GF-D8 (cell line): Measurements from ENCODE around the gene JSRP1.

Source experiments
- DNase-seq: peaks from one replicate; lab custom pipeline; 2025; lab: John Stamatoyannopoulos, UW

Gene JSRP1, protein sequence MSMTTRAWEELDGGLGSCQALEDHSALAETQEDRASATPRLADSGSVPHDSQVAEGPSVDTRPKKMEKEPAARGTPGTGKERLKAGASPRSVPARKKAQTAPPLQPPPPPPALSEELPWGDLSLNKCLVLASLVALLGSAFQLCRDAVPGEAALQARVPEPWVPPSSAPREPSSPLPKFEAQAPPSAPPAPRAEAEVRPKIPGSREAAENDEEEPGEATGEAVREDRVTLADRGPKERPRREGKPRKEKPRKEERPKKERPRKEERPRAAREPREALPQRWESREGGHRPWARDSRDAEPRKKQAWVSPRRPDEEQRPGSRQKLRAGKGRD

DNA sequence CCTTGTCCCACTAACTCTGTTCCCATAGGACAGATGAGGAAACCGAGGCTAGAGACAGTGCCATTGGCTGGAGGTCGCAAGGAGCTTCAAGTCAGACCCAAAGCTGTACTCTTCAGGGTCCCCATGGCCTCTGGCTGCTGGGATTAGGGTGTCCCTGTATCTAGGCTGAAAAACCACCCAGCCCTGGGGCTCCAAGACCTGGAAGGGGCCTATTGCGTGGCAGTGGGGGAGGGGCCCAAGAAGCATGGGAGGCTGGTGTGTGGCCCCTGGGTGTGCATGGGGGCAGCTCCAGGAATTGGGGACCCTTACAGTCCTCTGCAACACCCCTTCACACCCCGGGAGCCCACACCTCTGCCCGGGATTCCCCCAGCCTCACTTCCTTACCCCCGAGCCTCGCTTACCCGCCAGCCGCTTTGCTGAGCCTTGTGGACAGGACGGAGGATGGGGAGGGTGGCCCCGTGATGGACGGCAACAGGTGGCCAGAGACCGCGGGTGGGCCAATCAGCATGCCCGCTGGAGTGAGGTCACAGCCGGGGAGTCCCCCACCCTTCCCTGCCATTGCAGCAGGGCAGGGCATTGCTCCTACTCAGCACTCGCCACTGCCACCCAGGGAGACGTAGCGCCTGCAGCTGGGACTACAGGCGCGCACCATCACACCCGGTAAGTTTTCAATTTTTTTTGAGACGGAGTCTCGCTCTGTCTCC is at the start of gene JSRP1:
Gene JSRP1, minus strand, starts transcription at position 436 of the 704 bp plus-strand sequence. CDS start 1,103 bp downstream, outside the sequence.
- DNase-seq: no peak

DNA sequence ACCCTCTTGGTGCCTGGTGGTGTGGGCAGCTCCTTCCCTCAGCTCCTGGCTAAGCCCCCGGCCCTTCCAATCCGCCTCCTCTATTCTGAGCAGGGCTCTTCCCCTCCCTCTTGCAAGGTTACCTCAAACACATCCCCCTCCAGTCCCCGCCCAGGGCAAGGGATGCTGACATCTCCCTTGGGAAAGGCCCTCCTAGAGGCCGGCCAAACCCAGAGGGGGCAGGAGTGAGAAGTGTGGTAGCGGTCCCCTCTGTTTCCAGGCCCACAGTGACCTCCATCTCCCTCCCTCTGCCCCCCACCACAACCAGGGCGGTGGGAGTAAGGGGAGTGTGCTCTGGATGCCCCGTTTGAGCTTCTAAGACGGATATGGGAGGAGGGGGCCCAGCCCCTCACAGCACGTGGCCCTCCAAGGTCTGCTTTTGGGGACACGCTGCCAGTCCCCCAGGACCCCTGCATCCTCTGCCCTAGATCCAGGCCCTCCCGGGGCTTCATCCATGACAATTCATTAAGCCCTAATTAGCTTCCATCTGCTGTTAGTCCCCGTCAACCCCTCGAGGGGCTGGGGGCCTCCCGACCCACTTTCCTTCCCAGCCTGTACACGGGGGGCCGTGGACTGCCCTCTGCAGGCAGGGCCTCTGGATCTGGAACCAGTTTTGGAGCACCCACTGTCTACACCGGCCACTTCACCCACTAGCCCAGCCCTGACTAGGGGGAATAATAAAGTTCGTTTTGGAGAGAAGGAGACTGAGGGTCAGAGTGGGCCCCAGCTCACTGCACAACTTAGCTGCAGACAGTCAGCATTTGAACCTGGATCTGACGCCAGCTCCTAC is 49.4 kb upstream of the JSRP1 start:
- DNase-seq: no peak

DNA sequence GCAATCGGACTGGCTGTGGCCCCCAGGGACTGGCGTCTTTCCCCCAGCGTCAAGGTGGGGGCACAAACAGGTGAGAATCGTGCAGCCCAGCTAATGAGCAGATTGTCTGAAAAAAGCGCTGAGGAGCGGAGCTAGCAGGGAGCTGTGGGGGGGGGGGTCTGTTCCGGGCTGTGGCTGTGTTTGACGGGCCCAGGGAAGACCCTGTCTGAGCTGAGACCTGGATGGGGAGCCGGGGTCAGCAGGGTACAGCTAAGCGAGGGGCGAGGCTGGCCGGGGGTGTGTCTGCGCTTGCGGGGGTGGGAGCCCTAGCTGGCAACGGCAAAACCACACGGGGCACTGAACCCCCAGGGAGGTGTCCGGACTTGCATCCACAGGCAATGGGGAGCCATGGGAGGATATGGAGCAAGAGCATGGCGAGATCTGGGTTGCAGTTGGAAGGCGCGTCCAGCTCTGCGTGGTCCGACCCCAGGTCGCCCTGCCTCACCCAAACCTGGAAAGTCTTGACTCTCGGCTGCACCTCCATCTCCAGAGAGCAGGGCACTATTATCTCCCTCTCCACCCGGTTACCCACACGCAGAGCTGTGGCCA is 47.1 kb upstream of the JSRP1 start:
- no peak for DNase-seq

DNA sequence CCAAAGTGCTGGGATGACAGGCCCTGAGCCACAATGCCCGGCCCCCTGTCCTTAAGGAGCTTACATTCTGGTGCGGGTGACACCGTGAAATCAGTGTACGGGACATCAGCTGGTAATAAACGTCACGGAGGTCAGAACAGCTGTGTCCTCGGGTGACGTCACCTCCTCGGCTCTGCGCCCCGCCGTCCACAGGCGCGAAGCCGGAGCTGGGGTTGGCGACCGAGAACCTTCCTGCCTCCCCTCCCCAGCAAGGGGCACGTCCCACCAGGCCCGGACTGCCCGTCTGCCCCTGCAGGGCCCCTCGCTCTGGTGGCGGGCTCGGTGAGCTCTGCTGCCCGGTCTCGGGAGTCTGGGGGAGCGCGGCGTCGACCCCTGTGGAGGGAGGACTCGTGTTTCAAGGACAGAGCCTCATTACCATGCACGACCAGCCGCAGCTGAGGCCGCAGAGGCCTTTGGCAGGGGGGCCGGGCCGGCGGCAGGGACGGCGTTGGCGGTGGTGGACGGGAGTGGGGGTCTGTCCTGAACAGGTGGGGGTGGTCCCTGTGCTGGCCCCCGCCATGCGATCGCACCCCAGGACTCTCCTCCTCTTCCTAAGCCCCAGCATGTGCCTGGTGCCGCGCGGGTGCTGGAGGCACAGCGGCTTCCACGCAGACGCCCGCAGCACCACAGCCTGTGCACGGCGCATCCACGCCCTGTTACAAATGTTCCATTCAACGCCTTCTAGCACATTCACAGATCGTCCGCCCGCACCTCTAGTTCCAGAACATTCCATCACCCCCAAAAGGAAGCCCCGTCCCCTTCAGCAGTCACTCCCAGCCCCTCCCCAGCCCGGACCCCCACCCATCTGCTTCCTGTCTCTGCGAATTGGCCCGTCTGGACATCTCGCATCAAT is 46.3 kb upstream of the JSRP1 start:
- no peak for DNase-seq

DNA sequence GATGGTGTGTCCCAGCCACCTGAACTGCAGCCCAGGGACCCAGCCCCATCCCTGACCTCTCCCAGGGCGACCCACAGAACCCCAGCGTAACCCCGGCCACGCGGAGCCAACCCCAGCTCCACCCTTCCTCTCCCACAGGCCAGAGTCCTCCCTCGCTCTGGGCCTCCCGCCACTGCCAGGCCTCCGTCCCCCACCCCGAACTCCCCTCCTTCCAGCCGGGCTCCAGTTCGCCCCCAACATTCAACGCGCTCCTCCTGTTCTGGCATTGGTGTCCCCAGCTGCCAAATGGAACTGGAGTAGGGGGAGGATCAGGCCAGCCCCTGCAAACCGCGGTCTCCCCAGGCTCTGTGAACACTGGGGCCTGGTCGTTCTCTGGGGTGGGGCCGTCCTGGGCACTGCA is 44.3 kb upstream of the JSRP1 start:
- DNase-seq: no peak

DNA sequence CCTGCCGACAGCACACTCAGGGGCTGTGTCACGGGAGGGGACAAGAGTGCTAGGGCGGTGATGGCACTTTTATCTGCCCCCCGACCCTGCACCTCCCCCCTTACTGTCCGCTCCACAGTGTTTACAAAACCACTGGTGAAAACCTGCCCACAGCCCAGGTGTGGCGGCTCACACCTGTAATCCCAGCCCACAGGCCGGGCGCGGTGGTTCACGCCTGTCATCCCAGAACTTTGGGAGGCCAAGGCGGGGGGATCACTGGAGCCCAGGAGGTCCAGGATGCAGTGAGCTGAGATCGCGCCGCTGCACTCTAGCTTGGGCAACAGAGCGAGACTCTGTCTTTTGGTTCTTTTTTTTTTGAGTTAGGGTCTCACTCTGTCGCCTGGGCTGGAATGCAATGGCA is 39.9 kb upstream of the JSRP1 start:
- no peak for DNase-seq

DNA sequence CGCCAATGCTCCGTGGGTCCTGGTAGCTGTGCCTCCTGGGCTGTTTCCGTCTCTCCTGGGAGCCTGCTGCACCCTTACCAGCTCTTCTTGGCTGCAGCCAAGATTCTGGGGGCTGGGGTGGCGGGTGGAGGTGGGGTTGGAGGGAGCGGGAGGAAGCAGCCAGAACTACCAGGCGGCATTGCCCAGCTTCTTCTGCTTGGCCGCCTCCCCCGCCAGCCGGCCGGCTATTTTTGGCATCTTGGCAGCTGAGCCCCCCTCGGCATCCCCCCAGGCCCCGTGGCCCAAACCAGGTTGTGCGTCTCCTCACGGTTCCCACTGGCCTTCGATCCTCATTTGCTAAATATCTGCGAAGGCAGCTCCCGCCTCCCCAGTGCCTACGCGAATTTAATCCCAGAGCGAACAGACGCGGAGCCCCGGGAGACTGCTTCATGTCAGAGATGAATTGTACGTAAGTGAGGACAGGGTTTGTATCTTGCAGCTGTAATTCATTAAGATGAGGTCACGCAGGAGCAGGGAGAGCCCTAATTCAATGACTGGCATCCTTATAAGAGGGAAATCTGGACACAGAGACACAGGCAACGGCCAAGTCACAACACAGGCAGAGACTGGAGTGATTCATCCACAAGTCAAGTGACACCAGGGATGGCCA is 38.6 kb upstream of the JSRP1 start:
- no peak for DNase-seq

DNA sequence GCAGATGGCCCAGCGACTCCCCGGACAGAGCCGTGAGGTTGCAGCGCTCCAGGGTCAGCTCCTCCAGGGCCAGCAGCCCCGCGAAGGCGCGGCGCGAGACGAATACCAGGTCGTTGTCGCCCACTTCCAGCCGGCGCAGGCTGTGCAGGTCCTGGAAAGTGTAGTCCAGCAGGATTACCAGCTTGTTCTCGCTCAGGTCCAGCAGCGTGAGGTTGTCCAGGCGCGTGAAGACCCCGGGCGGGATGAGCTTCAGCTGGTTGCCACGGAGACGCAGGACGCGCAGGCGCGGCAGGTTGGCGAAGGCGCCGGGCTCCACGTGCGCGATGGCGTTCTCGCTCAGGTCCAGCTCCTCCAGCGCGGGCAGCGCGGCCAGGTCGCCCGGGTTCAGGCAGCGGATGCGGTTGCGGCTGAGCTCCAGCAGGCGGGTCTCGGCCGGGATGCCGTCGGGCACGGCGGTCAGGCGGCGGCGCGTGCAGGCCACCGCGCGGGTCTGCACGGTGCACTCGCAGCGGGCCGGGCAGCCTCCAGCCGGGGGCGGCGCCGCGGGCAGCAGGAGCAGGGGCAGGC is 35.1 kb upstream of the JSRP1 start:
- no peak for DNase-seq

DNA sequence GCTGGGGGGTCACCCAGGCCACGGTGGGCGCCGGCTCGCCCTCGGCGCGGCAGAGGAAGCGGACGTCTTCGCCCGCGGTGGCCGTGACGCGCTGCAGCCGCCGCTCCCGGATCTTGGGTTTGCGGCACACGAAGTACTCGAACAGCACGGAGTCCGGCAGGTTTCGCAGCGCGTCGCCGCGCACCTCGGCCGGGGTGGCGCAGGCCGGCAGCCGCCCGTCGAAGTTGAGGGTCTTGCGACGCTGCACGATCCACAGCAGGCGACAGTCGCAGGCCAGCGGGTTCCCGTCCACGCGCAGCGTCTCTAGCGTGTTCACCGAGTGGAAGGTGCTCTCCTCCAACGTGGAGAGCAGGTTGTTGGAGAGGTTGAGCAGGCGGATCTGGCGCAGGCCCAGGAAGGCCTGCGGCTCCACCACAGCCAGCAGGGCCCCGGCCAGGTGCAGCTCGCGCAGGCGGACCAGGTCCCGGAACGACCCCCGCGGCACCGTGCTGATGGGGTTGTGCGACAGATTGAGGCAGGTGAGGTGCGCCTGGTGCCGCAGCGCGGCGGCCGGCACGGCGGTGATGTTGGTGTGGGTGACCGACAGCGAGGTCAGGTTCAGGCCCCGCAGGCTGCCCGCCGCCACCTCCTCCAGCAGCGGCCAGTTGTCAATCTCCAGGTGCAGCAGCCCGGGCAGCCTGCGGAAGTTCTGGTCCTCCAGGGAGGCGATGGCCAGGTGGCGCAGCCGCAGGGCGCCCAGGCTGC is 34.4 kb upstream of the JSRP1 start:
- DNase-seq: no peak

DNA sequence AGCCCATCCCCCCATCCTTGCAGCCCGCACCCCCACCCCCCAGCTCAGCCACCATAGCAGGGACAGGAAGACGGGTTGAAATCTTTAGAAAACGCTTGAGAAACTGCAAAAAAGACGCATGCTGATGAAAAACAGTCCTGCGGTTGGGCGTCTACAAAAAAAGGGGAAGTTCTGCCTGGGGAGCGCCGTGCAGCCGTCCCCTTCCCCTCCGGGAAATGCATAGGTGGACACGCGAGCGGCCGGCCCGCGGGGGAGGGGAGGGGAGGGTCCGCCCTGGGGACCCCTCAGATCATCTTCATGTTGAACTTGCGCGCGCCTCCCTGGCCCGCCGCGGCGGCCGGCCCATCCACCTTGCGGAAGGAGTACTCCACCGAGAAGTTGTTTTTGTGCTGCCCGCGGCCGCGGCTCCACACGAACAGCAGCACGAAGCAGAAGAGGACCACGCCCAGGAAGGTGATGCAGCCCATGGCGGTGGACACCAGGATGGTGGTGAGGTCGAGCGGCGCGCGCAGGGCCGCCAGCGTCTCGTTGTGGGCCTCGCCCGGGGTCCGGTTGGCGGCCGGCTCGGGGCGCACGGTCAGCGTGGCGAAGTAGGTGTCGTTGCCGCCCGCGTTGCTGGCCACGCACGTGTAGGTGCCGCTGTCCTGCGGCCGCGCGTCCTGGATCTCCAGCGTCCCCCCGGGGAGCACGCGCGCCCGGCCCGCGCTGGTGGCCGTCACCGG is 33.7 kb upstream of the JSRP1 start:
- peak; percentile 88 for DNase-seq

DNA sequence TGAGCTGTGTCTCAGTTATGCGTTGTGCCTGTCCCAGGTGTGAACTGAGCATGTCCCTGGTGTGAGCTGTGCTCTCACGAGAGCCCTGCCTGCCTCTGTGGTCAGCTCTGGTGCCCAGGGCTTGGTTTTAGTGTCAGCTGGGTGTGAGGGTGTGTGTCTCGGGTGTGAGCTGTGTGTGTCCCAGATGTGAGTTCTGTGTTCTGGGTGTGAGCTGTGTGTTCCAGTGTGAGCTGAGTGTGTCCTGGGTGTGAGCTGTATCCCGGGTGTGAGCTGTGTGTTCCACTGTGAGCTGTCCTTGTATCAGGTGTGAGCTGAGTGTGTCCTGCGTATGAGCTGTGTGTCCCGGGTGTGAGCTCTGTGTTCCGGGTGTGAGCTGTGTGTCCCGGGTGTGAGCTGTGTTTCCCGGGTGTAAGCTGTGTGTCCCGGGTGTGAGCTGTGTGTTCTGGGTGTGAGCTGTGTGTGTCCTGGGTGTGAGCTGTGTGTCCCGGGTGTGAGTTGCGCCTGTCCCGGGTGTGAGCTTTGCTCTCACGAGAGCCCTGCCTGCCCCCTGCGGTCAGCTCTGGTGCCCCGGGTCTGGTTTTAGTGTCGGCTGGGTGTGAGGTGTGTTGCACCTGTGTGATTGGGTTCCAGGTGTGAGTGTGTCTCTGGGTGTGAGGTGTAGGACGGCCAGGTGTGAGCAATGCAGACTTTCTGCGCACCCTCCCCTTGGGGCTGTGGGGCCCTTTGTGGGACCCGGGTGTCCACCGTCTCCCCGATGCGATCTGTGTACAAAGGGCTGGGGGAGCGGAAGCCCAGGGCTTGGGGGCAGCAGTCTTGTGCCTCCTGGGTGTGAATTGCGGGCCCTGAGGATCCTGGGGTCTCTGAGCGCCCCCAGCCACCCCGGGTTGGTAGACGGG is 32.8 kb upstream of the JSRP1 start:
- peak; percentile 14 for DNase-seq

DNA sequence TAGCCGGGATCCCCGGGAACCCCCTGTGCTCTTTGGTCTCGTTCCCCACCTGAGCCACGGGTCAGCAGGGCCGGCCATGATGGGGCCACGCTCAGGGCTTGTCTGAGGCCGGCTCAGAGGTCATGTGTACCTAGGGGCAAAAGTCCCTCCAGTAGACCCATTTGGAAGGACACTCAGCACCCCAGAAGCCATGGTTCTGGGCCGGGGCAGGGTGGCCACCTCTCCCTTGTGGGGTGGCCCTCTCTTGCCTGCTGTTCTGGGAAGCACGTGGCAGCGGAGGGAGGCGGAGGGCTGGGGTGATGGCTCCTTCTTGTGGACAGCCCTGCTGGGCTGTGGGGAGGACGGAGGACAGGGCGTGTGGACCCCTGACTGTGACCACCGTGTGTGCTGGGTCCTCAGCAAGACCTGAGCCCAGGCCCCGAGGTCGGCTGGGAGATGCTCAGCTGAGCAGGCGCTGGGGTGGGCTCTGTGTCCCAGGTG is 32.2 kb upstream of the JSRP1 start:
- no peak for DNase-seq

DNA sequence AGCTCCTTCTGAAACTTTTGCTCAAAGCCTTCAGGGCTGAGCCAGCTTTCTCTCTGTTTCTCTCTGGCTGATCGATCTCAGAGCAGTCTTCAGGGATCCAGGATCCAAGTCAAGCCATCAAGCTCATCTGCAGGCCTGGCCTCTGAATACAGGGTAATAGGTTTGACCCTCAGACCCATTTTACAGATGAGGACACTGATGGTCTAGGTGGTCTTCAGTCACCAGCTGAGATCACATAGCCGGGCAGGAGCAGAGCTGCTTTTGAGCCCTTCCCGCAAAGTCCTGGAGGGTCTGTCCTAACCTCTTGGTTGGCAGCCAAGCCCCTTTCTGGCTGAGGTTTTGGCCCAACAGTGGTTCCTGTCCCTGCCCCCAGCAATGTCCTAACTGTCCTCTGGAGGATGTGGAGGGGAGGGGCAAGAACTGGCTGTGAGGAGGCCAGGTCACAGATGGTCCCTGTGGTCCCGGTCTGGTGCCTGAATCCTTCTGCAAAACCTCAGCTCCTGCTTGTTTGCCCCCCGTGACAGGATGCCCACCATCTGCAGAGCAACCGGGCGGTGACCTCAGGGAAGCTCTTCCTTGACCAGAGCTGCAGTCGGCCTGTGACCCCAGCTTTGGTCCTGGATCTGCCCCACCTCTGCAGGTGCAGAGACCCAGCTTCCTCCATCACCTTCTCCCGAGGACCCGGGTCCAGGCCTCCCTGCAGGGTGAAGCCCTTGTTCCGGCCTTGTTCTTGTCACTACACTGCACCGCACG is 31.5 kb upstream of the JSRP1 start:
- no peak for DNase-seq

DNA sequence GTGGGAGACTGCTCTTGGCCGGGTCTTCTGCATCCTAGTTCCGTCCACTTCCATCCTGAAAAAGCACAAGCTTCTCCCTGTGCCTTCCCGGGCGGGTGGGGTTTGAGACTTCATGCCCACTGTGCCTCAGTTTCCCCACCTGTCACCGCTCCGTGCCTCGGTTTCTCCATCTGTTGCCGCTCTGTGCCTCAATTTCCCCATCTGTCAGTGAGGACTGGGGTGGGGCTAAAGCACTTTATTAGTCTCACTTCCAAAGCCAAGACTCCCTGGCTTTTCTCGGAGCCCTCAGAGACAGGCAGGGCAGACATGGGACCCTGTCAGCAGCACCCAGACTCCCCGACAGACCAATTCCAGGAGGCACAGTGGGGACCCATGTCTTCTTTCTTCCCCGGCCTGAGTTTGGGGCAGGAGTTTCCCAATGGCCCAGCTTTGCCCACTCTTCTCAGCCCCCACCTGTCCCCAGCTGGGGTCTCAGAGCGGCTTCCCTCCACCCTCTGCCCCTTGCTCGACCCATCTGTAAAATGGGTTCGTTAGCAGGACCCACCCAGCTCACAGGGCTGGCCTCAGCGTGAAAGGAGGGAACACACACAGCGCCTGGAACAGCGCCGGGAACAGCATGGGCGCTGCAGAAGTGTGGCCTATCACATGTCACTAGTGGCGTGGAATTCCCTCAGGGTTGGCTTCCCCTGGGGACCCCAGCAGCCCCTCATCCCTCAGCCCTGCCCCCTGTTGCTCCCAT is 30.4 kb upstream of the JSRP1 start:
- no peak for DNase-seq

DNA sequence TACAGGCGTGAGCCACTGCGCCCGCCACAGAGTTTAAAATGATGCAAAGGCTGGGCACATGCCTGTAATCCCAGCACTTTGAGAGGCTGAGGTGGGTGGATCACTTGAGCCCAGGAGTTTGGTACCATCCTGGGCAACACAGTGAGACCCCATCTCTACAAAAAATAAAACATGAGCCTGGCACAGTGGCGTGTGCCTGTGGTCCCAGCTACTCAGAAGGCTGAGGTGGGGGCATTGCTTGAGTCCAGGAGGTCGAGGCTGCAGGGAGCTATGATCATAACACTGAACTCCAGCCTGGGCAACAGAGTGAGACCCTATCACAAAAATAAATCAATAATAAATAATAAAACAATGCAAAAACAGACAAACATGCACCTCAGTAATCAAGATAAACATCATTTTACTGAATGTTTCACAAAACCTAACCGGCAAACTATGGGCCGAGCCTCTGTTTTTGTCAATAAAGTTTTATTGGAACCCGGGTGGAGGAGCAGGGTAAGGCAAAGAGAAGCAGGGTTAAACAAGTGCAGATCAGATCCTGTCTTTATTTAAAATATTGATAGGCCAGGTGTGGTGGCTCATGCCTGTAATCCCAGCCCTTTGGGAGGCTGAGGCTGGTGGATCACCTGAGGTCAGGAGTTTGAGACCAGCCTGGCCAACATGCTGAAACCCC is 27.8 kb upstream of the JSRP1 start:
- DNase-seq: no peak

DNA sequence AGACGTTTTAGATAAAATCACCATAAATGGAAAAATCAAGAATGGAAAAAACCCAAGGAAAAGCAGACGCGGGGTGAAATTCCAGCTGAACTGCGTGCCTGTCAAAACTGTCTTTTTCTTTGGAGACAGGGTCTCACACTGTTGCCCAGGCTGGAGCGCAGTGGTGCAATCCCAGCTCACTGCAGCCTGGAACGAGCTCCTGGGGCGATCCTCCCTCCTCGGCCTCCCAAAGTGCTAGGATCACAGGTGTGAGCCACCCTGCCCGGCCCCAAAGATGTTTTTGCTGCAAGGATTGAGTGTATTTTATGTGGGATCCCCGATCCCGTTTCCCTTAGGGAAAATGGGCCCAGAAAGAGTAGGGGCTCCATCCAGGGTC is 26.6 kb upstream of the JSRP1 start:
- DNase-seq: no peak
